ENCODE data around the gene SYNGAP1.
"Not testable (repeated sequence)": the region's sequence is repeated elsewhere in the genome, so short reads cannot be mapped to it uniquely, and the experiment has no call there.

SYNGAP1 gene

DNA sequence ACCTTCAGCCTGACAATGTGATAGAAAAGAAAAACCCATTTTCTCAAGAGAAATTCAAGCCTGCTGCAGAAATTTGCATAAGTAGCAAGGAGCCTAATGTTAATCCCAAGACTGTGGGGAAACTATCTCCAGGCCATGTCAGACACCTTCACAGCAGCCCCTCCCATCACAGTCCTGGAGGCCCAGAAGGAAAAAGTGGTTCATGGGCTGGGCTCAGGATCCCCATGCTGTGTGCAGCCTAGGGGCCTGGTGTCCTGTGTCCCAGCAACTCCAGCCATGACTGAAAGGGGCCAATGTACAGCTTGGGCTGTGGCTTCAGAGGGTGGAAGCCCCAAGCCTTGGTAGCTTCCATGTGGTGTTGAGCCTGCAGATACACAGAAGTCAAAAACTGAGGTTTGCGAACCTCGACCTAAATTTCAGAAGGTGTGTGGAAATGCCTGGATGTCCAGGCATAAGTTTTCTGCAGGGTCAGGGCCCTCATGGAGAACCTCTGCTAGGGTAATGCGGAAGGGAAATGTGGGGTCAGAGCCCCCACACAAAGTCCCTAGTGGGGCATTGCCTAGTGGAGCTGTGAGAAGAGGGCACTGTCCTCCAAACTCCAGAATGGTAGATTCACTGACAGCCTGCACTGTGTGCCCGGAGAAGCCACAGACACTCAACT, 46.3 kb downstream of the SYNGAP1 start:
- DNase-seq (ENCODE audit: low read depth in 4 of 4, low spot score in 1 of 4) = no peak

DNA sequence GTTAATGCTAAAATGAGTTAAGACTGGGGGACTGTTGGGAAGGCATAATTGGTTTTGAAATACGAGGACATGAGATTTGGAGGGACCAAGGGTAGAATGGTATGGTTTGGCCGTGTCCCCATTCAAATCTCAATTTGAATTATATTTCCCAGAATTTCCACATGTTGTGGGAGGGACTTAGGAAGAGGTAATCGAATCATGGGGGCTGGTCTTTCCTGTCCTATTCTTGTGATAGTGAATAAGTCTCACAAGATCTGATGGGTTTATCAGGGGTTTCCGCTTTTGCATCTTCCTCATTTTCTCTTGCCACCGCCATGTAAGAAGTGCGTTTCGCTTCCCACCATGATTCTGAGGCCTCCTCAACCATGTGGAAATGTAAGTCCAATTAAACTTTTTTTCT, 47.2 kb downstream of the SYNGAP1 start:
- no peak for DNase-seq (ENCODE audit: low read depth in 4 of 4, low spot score in 1 of 4)

- no peak for DNase-seq (ENCODE audit: low read depth in 4 of 4, low spot score in 1 of 4)
Measured at GRCh38 chr6:33469661-33470060, 49.8 kb downstream of the SYNGAP1 start.

DNA sequence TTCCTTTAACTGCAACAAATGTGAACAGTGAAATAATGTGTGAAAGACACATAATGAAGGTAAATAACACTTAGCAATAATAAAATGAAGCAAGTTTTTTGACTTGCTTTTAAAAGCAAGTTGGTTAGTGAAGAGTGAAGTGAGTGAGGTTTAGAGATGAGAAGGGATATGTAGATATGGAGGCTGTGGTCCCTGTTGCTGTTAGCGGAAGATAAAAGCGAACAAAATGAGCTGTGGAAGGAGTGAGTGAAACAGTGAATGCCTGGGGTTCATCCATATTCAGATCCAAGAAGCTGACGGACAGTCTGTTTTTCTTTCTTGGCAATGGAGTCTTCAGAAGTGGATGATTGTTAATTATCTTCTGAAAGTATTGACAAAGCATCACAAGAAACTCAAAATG, 58.0 kb downstream of the SYNGAP1 start:
- DNase-seq (ENCODE audit: low read depth in 4 of 4, low spot score in 1 of 4) = no peak

DNA sequence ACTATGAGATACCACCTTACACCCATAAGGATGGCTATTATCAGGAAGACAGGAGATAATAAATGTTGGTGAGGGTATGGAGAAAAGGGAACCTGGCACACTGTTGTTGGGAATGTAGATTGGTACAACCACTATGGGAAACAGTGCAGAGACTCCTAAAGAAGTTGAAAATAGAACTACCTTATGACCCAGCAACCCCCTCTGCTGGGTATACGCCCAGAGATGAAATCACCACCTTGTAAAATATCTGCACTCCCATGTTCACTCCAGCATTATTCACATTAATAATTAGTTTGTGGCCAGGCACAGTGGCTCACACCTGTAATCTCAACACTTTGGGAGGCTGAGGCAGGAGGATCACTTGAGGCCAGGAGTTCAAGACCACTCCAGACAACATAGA, 61.3 kb downstream of the SYNGAP1 start:
- no peak for DNase-seq (ENCODE audit: low read depth in 4 of 4, low spot score in 1 of 4)

- DNase-seq (ENCODE audit: low read depth in 4 of 4, low spot score in 1 of 4) = not testable (repeated sequence)
Measured at GRCh38 chr6:33482620-33483019, 62.8 kb downstream of the SYNGAP1 start.

DNA sequence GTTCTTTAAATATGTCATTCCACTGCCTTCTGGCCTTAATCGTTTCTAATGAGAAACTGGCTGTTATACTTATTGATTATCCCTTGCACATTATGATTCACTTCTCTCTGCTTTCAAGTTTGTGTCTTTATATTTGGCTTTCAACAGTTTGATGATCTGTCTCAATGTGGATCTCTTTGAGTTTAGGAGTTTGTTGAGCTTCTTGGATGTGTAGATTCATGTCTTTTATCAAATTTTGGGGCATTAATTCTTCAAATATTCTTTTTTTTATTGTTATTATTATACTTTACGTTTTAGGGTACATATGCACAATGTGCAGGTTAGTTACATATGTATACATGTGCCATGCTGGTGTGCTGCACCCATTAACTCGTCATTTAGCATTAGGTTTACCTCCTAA, 63.8 kb downstream of the SYNGAP1 start:
- DNase-seq (ENCODE audit: low read depth in 4 of 4, low spot score in 1 of 4) = no peak

GRCh38 chr6:33484673-33485262, 64.9 kb downstream of the SYNGAP1 start:
- not testable (repeated sequence) for DNase-seq (ENCODE audit: low read depth in 4 of 4, low spot score in 1 of 4)

DNA sequence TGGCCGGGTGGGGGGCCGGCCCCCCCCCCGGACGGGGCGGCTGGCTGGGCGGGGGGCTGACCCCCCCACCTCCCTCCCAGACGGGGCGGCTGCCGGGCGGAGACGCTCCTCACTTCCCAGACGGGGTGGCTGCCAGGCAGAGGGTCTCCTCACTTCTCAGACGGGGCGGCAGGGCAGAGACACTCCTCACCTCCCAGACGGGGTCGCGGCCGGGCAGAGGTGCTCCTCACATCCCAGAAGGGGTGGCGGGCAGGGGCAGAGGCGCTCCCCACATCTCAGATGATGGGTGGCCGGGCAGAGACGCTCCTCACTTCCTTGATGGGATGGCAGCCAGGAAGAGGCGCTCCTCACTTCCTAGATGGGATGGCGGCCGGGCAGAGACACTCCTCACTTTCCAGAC, 65.8 kb downstream of the SYNGAP1 start:
- not testable (repeated sequence) for DNase-seq (ENCODE audit: low read depth in 4 of 4, low spot score in 1 of 4)

DNA sequence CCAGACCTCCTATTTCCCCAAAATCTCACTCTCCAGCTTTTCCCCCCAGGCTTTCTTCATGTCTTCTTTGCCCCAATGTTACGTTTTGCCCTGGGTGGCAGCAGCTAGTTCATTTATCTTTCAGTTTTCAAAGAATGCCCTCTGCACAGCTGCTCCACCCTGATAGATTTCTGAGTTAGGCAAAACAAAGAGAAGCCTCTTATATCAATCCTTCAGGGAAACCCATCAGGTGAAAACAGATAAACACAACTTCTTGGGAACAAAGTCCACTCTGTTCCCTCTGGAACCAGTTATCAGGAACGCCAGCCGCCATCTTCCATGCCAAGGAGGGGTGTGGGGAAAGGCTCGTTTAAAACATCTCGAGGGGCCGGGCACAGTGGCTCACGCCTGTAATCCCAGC, 68.5 kb downstream of the SYNGAP1 start:
- no peak for DNase-seq (ENCODE audit: low read depth in 4 of 4, low spot score in 1 of 4)

GRCh38 chr6:33490198-33490597, 70.3 kb downstream of the SYNGAP1 start:
- no peak for DNase-seq (ENCODE audit: low read depth in 4 of 4, low spot score in 1 of 4)

DNA sequence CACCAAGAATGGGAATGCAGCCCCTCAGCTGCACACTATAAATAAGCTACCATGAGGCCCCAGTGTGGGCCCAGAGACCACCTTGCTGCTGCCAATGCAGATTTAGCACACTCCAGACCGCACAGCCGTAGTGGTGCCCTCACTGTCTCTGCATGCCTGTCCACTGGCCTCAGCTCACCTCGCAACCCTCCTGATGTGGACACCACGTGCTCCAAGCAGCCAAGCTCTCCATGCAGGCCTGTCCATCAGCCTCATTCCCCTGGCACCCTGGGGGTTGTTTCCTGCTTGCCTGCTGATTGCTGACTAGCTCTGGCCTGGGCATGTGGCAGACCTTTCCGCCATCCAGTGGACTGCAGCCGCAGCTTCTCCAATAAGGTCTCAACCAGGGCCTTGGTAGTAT, 70.8 kb downstream of the SYNGAP1 start:
- DNase-seq (ENCODE audit: low read depth in 4 of 4, low spot score in 1 of 4) = no peak

- no peak for DNase-seq (ENCODE audit: low read depth in 4 of 4, low spot score in 1 of 4)
Measured at GRCh38 chr6:33492093-33492492, 72.2 kb downstream of the SYNGAP1 start.

- no peak for DNase-seq (ENCODE audit: low read depth in 4 of 4, low spot score in 1 of 4)
Measured at GRCh38 chr6:33497157-33497556, 77.3 kb downstream of the SYNGAP1 start.

DNA sequence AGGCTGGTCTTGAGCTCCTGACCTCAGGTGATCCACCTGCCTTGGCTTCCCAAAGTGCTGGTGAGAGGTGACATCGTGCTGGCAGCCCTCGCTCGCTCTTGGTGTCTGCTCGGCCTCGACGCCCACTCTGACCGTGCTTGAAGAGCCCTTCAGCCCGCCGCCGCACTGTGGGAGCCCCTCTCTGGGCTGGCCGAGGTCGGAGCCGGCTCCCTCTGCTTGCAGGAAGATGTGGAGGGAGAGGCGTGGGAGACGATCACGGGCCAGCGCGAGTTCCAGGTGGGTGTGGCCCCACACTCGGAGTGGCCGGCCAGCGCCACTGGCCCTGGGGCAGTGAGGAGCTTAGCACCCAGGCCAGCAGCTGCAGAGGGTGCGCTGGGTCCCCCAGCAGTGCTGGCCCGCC, 82.6 kb downstream of the SYNGAP1 start:
- no peak for DNase-seq (ENCODE audit: low read depth in 4 of 4, low spot score in 1 of 4)

DNA sequence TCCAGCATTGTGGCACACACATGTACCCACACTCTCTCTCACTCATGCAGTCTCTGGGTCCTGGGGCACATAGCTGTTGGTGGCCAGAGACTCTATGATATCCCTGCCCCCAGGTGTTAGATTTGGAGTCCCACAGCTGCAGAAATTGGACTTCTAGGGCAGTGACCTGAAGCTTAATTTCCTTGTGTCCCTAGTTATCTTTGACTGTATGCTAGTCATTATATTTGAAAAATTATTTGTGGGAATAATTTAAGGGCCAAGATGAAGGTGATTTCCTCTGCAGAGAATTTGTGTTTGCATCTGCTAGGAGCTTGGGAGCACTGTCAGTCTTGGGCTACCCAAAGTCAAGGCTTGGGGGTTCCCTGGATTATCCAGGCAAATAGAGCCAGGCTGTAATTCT, 84.6 kb downstream of the SYNGAP1 start:
- DNase-seq (ENCODE audit: low read depth in 4 of 4, low spot score in 1 of 4) = no peak
